Measurements from ENCODE around the gene TEDDM1. TPM values are rescaled to one million over a fixed set of nuclear protein-coding genes. Genes with fewer than 3 reads are reported as not detected.

The TEDDM1 gene
- polyA plus RNA-seq, 1 of the 3 experiments (the other 2 are of a cell fraction) = not detected

- Histone ChIP-seq H3K4me3 (ENCODE audit: low read depth in 2 of 2, low read length in 1 of 2) (no peak overlapping the region), H3K9me2 (no peaks in the 10 kb centered on the region), H4K20me1 (ENCODE audit: insufficient read depth) (no peaks in the 10 kb centered on the region), H3K36me3 (replicated peaks in 1 of 2; ENCODE audit: control insufficient read depth in 1 of 2, insufficient read depth in 2 of 2, low read length in 1 of 2) (no peaks in the 10 kb centered on the region), H3K27ac (ENCODE audit: low read depth in 2 of 2, low read length in 1 of 2) (no peak overlapping the region), H3K9ac (no peak overlapping the region), H3K27me3 (ENCODE audit: insufficient read depth) (no peaks in the 10 kb centered on the region), H3K4me1 (ENCODE audit: control insufficient read depth in 1 of 2, insufficient read depth in 2 of 2, low read depth in 1 of 2, low read length in 1 of 2) (no peaks in the 10 kb centered on the region), H2AFZ (ENCODE audit: low read depth) (no peak overlapping the region), H3K4me2 (no peak overlapping the region), H3K9me3 (no peaks in the 10 kb centered on the region), H3K79me2 (ENCODE audit: insufficient read depth) (no peaks in the 10 kb centered on the region), H3F3A (replicated peaks; ENCODE audit: insufficient read depth) (no peaks in the 10 kb centered on the region)
- ChIA-PET POLR2A (no interaction called here), CTCF (interaction anchor here (1.0 kb wide), 1 partner anchor 342 kb away, joined by 4 read pairs; no protein-coding TSS in a partner anchor)
- WGBS (ENCODE audit: low lambda C conversion rate) = 14% methylated on average over 7 of the region's 7 CpGs
- no peak for TF ChIP-seq POLR2AphosphoS5 (IDR thresholded peaks at IDR 0.05; ENCODE audit: low read depth, low read length)
- TF ChIP-seq GATA2 (CRISPR knock-in tag; IDR thresholded peaks at IDR 0.05) = no peak
- no peak for TF ChIP-seq MXI1 (IDR thresholded peaks at IDR 0.05; ENCODE audit: low read depth, low read length)
- no peak for TF ChIP-seq TCF12 (IDR thresholded peaks at IDR 0.05)
- no peak for TF ChIP-seq SMC3 (IDR thresholded peaks at IDR 0.05; ENCODE audit: low read depth, low read length)
- TF ChIP-seq RFX5 (IDR thresholded peaks at IDR 0.05; ENCODE audit: low read length) = no peak
- TF ChIP-seq YY1 (IDR thresholded peaks at IDR 0.05; ENCODE audit: low read depth) = no peak
- TF ChIP-seq MAX (IDR thresholded peaks at IDR 0.05; ENCODE audit: low read depth) = no peak
- no peak for TF ChIP-seq RAD21 (IDR thresholded peaks at IDR 0.05; ENCODE audit: low read length)
- TF ChIP-seq JUND (IDR thresholded peaks at IDR 0.05) = no peak
- TF ChIP-seq ZBTB33 (IDR thresholded peaks at IDR 0.05; ENCODE audit: borderline replicate concordance, low read depth) = no peak
- TF ChIP-seq IRF3 (IDR thresholded peaks at IDR 0.05; ENCODE audit: low read depth, low read length) = no peak
- no peak for TF ChIP-seq FOSL2 (IDR thresholded peaks at IDR 0.05; ENCODE audit: borderline replicate concordance, low read depth)
- DNase-seq = no peak
Observed at GRCh38 chr1:182426442-182427430, 26.3 kb upstream of the TEDDM1 start.

GRCh38 chr1:182415789-182416188, 15.3 kb upstream of the TEDDM1 start:
- H3K27me3 ChIP-seq (ENCODE audit: insufficient read depth) = no peaks in the 10 kb centered on the region; the same call in 1 of the 2 replicates
- H2AFZ ChIP-seq (ENCODE audit: low read depth) = no peak overlapping the region
- DNase-seq = no peak
- no peak overlapping the region for H3K4me2 ChIP-seq
- WGBS (ENCODE audit: low lambda C conversion rate) = 0% methylated on average over 1 of the region's 1 CpG
- no peaks in the 10 kb centered on the region for H3K9me3 ChIP-seq
- CTCF ChIA-PET = interaction anchor here (5.4 kb wide), 1 partner anchor 20 kb away, joined by 20 read pairs; no protein-coding TSS in a partner anchor
- H3K4me1 ChIP-seq (ENCODE audit: control insufficient read depth in 1 of 2, insufficient read depth in 2 of 2, low read depth in 1 of 2, low read length in 1 of 2) = no peaks in the 10 kb centered on the region
- no peaks in the 10 kb centered on the region for H3K79me2 ChIP-seq (ENCODE audit: insufficient read depth)
- H3K4me3 ChIP-seq (ENCODE audit: low read depth in 2 of 2, low read length in 1 of 2) = no peak overlapping the region
- POLR2A ChIA-PET = no interaction called here
- H3K36me3 ChIP-seq (replicated peaks in 1 of 2; ENCODE audit: control insufficient read depth in 1 of 2, insufficient read depth in 2 of 2, low read length in 1 of 2) = no peaks in the 10 kb centered on the region
- no peak overlapping the region for H3K9ac ChIP-seq
- no peaks in the 10 kb centered on the region for H4K20me1 ChIP-seq (ENCODE audit: insufficient read depth)
- H3F3A ChIP-seq (replicated peaks; ENCODE audit: insufficient read depth) = no peaks in the 10 kb centered on the region
- no peaks in the 10 kb centered on the region for H3K9me2 ChIP-seq
- H3K27ac ChIP-seq (ENCODE audit: low read depth in 2 of 2, low read length in 1 of 2) = no peak overlapping the region
- TF ChIP-seq REST (IDR thresholded peaks at IDR 0.05; ENCODE audit: low read depth, low read length) (no peak), FOXJ3 (CRISPR knock-in tag; IDR thresholded peaks at IDR 0.05) (no peak), EZH2phosphoT487 (IDR thresholded peaks at IDR 0.05; ENCODE audit: borderline replicate concordance, low read depth) (no peak), TCF12 (IDR thresholded peaks at IDR 0.05) (no peak), POLR2AphosphoS5 (IDR thresholded peaks at IDR 0.05; ENCODE audit: low read depth, low read length) (no peak), RXRA (IDR thresholded peaks at IDR 0.05; ENCODE audit: borderline replicate concordance, low read depth) (no peak), USF1 (IDR thresholded peaks at IDR 0.05; ENCODE audit: borderline replicate concordance, low read depth) (no peak)
